HG02840 (cell line): Measurements from ENCODE around the gene DNAJC25.
"Not testable (repeated sequence)": the region's sequence is repeated elsewhere in the genome, so short reads cannot be mapped to it uniquely, and the experiment has no call there.

Experiments
- ATAC-seq: cut with Tn5 transposase; IDR thresholded peaks from one replicate; pipeline ENCODE4 v1.9.1; 2021; ENCODE audit warnings: mild to moderate bottlenecking, moderate library complexity, moderate number of reproducible peaks; ENCODE audit not compliant: unreplicated experiment, low FRiP score

DNAJC25 gene

GRCh38 chr9:111631214-111631971, at the start of gene DNAJC25:
Gene DNAJC25, plus strand, starts transcription at chr9:111631334. Its CDS starts 74 bp downstream, at chr9:111631408.
- ATAC-seq = peak; percentile 99

- no peak for ATAC-seq
These were observed 48.2 kb upstream of the DNAJC25 start for GRCh38 chr9:111582888-111583287.

GRCh38 chr9:111586378-111586777, 44.8 kb upstream of the DNAJC25 start:
- ATAC-seq = no peak

- no peak for ATAC-seq
These were observed 42.3 kb upstream of the DNAJC25 start for GRCh38 chr9:111588846-111589245.

GRCh38 chr9:111597852-111598732, 33.0 kb upstream of the DNAJC25 start:
- ATAC-seq = no peak

GRCh38 chr9:111598733-111599091, 32.4 kb upstream of the DNAJC25 start:
- ATAC-seq = no peak

GRCh38 chr9:111599092-111599954, 31.8 kb upstream of the DNAJC25 start, which contains the start of gene PTGR1:
Gene PTGR1, minus strand, starts transcription at chr9:111599647. Its CDS starts 2,225 bp downstream, at chr9:111597422.
- no peak for ATAC-seq

- no peak for ATAC-seq
These were observed 31.2 kb upstream of the DNAJC25 start for GRCh38 chr9:111599955-111600343.

GRCh38 chr9:111601237-111602018, 29.7 kb upstream of the DNAJC25 start:
- no peak for ATAC-seq

- no peak for ATAC-seq
These were observed 28.1 kb upstream of the DNAJC25 start for GRCh38 chr9:111603041-111603440.

- no peak for ATAC-seq
These were observed 27.0 kb upstream of the DNAJC25 start for GRCh38 chr9:111604054-111604615.

GRCh38 chr9:111605041-111605559, 26.0 kb upstream of the DNAJC25 start:
- ATAC-seq = no peak

- ATAC-seq = no peak
These were observed 21.0 kb upstream of the DNAJC25 start for GRCh38 chr9:111610149-111610548.

GRCh38 chr9:111610845-111611244, 20.3 kb upstream of the DNAJC25 start:
- ATAC-seq = no peak

GRCh38 chr9:111613436-111614040, 17.6 kb upstream of the DNAJC25 start:
- no peak for ATAC-seq

GRCh38 chr9:111615928-111616327, 15.2 kb upstream of the DNAJC25 start:
- ATAC-seq = no peak

- not testable (repeated sequence) for ATAC-seq
These were observed 13.8 kb upstream of the DNAJC25 start for GRCh38 chr9:111617349-111617748.

- no peak for ATAC-seq
These were observed 9.1 kb upstream of the DNAJC25 start for GRCh38 chr9:111621895-111622480.
